Prostate gland (tissue), 2 donors: ENCODE data around the gene PRSS21.

Source experiments
- POLR2A ChIP-seq: fragments of 450-650 bp; IDR thresholded peaks from one replicate; pipeline ENCODE4 v1.6.1; 2016; ENCODE audit warnings: antibody characterized with exemption, mild to moderate bottlenecking
- POLR2AphosphoS5 ChIP-seq: sonication (generic); formaldehyde crosslinking; IDR thresholded peaks from one replicate; pipeline ENCODE4 v1.6.1; 2017; ENCODE audit warnings: antibody characterized with exemption
- TF ChIP-seq, protein P1 (sequence below), 4 experiments: fragments of 200-600 bp in 2 of 4; fragments of 450-650 bp in 2 of 4; sonication (generic) in 2 of 4; IDR thresholded peaks; 1 replicate in 3 of 4; 2 replicates in 1 of 4; pipeline ENCODE4 v1.5.1; 2016 to 2019; ENCODE audit warnings: antibody characterized with exemption in 4 of 4, mild to moderate bottlenecking in 2 of 4, moderate library complexity in 2 of 4

DNA sequence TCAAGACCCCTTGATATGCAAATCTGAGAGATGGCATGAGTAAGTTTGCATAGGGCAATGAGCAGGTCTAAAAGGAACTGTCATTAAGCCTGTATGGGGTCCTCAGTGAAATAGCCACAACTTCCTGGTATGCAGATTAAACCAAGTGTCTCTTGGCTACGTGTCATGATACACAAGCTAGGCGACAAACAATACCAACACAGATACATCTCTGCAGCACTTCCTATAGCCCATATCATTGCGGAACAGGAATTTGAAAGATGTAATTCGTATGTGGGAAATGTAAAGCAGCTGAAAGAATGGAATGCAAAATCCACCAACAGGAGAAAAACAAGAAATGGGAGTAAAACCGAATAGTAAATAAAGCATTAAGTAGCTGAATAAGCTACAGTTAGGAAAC lies 28.1 kb downstream of the PRSS21 start:
- TF ChIP-seq POLR2AphosphoS5 (no peak), POLR2A (no peak)
- TF ChIP-seq, protein P1, sequence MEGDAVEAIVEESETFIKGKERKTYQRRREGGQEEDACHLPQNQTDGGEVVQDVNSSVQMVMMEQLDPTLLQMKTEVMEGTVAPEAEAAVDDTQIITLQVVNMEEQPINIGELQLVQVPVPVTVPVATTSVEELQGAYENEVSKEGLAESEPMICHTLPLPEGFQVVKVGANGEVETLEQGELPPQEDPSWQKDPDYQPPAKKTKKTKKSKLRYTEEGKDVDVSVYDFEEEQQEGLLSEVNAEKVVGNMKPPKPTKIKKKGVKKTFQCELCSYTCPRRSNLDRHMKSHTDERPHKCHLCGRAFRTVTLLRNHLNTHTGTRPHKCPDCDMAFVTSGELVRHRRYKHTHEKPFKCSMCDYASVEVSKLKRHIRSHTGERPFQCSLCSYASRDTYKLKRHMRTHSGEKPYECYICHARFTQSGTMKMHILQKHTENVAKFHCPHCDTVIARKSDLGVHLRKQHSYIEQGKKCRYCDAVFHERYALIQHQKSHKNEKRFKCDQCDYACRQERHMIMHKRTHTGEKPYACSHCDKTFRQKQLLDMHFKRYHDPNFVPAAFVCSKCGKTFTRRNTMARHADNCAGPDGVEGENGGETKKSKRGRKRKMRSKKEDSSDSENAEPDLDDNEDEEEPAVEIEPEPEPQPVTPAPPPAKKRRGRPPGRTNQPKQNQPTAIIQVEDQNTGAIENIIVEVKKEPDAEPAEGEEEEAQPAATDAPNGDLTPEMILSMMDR (IDR thresholded peaks at IDR 0.05): no peak
